Activated naive CD4-positive, alpha-beta T cell treated with anti-CD3 and anti-CD28 coated beads, Interleukin-2, amount 50 U/mL, for 72 hours (primary cell): ENCODE measurements around the gene TRMT10B. TPM values are rescaled to one million over a fixed set of nuclear protein-coding genes. Genes with fewer than 3 reads are reported as not detected.
"Not testable (repeated sequence)": the region's sequence is repeated elsewhere in the genome, so short reads cannot be mapped to it uniquely, and the experiment has no call there.

ENCODE experiments used
- ATAC-seq, 2 donors: fragments of 150-1000 bp; cut with Tn5 transposase; 2 replicates each; pipeline ENCODE4 v1.10.0; 2021; ENCODE audit warnings: mild to moderate bottlenecking in 2 of 2, moderate library complexity in 2 of 2
- DNase-seq, 2 donors: peaks; one replicate each; pipeline ENCODE4 v3.0.0; 2021 to 2022; ENCODE audit warnings: low spot score in 2 of 2
- H3K27ac Mint-ChIP-seq, 2 donors: one replicate each; pipeline ENCODE4 v1.8.0; 2022; ENCODE audit warnings: mild to moderate bottlenecking in 2 of 2, mixed read lengths in 2 of 2
- H3K36me3 Mint-ChIP-seq, 2 donors: one replicate each; pipeline ENCODE4 v1.8.0; 2022; ENCODE audit warnings: mixed read lengths in 2 of 2
- H3K9me3 Mint-ChIP-seq, 2 donors: one replicate each; pipeline ENCODE4 v1.8.0; 2022; ENCODE audit warnings: mixed read lengths in 2 of 2
- total RNA-seq, 2 donors: library from RNA; stranded (reverse); gene quantifications; one replicate each; pipeline ENCODE4 v1.2.3, GENCODE V29; 2022

The TRMT10B gene
- total RNA-seq, 2 donors from 2014 or later, result 7.8 to 14.3 TPM

- DNase-seq (no peak), ATAC-seq (no peak)
- H3K27ac Mint-ChIP-seq, result peak overlapping the region in 1 of 2 donors; percentile 16
- no peaks in the 10 kb centered on the region for H3K9me3 Mint-ChIP-seq
- H3K36me3 Mint-ChIP-seq, result peaks cover 34 to 38% of the 10 kb centered on the region in 2 donors
Measured at GRCh38 chr9:37778534-37778933, 24.9 kb downstream of the TRMT10B start.

- DNase-seq (no peak), ATAC-seq (peak in 1 of 2 donors; percentile 31)
- Mint-ChIP-seq H3K36me3 (peaks cover 37 to 43% of the 10 kb centered on the region in 2 donors), H3K27ac (peak overlapping the region; percentile 99 to 100), H3K9me3 (no peaks in the 10 kb centered on the region)
Measured at GRCh38 chr9:37784291-37784615, 30.6 kb downstream of the TRMT10B start.

- Mint-ChIP-seq H3K9me3 (no peaks in the 10 kb centered on the region), H3K27ac (peak within 1 kb of the TSS; percentile 99 to 100), H3K36me3 (peaks cover 37 to 43% of the 10 kb centered on the region in 2 donors)
- DNase-seq, result peak; percentile 82 to 90
- peak; percentile 94 to 97 for ATAC-seq
Measured at GRCh38 chr9:37784616-37785483, 31.2 kb downstream of the TRMT10B start, which contains the start of gene EXOSC3. Gene EXOSC3 (minus strand): TSS chr9:37785064. CDS start chr9:37785044, 20 bp downstream.

DNA sequence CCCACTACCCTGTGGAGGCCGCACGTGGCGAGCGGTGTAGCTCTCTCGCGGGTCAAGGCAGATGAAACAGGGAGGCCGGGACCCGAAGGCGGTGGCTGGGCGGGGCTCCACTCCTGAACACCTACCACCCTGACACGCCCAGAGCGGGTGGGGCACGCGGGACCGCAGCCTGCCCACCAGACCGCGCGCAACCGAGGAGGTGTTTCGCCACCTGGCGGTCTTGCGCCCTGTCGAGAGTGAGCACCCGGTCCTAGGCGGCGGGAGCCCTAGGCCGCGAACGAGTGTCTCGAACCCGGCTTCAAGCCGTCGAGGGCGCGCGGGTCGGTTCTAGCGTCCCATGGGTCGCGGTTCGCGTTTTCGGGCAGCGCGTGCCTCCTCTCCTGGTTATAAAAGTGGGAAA lies 33.5 kb downstream of the TRMT10B start:
- no peak for ATAC-seq
- H3K9me3 Mint-ChIP-seq, result no peaks in the 10 kb centered on the region

GRCh38 chr9:37788332-37788731 lies 34.7 kb downstream of the TRMT10B start:
- Mint-ChIP-seq H3K27ac (no peak overlapping the region), H3K36me3 (peaks cover 15 to 29% of the 10 kb centered on the region in 2 donors), H3K9me3 (no peaks in the 10 kb centered on the region)
- DNase-seq (no peak), ATAC-seq (no peak)

More for the DNA sequence above, 33.5 kb downstream of the TRMT10B start:
- Mint-ChIP-seq H3K27ac (no peak overlapping the region), H3K36me3 (peaks cover 28 to 39% of the 10 kb centered on the region in 2 donors)
- no peak for DNase-seq

GRCh38 chr9:37790096-37790495 lies 36.5 kb downstream of the TRMT10B start:
- DNase-seq, result no peak
- Mint-ChIP-seq H3K36me3 (peaks cover under 1 to 13% of the 10 kb centered on the region in 2 donors), H3K9me3 (no peaks in the 10 kb centered on the region), H3K27ac (no peak overlapping the region)
- no peak for ATAC-seq

GRCh38 chr9:37792122-37792521 lies 38.5 kb downstream of the TRMT10B start:
- Mint-ChIP-seq H3K27ac (no peak overlapping the region), H3K9me3 (no peaks in the 10 kb centered on the region), H3K36me3 (peaks cover 0 to 6% of the 10 kb centered on the region in 2 donors)
- no peak for DNase-seq
- ATAC-seq, result no peak

GRCh38 chr9:37796232-37796631 lies 42.6 kb downstream of the TRMT10B start:
- ATAC-seq (no peak), DNase-seq (no peak)
- Mint-ChIP-seq H3K27ac (no peak overlapping the region), H3K9me3 (no peaks in the 10 kb centered on the region), H3K36me3 (peaks cover 0 to under 1% of the 10 kb centered on the region in 2 donors)

GRCh38 chr9:37798677-37799076 lies 45.1 kb downstream of the TRMT10B start:
- no peaks in the 10 kb centered on the region for H3K9me3 Mint-ChIP-seq
- no peaks in the 10 kb centered on the region for H3K36me3 Mint-ChIP-seq
- DNase-seq (no peak), ATAC-seq (no peak)
- no peak overlapping the region for H3K27ac Mint-ChIP-seq

DNA sequence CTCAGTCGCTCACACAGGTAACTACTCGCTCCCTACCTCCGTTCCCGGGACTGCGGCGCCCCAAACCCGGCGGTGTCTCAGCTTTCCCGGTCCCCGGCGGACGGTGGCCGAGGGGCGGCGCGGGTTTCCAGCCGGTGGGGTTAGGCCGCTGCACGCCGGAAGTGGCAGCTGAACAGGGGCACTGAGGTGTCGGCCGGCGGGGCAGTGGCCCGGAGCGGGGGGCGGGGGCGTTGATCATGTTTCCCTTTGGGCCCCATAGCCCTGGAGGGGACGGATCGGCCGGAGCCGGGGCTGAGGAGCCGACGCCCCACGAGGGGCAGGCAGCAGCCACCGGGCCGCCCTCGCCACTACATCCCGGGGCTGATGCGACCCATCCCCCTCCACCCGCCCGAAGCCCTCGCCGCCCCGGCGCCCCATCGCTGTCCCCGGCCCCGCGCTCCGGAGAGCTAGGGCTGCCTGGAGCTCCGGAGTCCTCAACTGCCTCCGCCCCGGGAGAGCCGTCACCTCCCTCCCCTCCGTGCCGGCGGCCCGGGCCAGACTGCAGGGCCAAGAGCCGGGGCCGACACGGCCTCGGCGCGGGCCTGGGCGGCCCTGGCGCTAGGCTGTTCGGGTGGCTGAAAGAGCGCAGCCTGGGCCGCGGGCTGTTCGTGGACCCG lies 47.2 kb downstream of the TRMT10B start, which contains the start of gene DCAF10:
Gene DCAF10, plus strand, starts transcription at position 167 of the 656 bp plus-strand sequence. Its CDS starts 70 bp downstream, at position 237.
- DNase-seq, result peak; percentile 90 to 96
- Mint-ChIP-seq H3K27ac (peak within 1 kb of the TSS; percentile 86 to 87), H3K36me3 (no peaks in the 10 kb centered on the region), H3K9me3 (no peaks in the 10 kb centered on the region)
- ATAC-seq, result peak; percentile 83 to 87

GRCh38 chr9:37801287-37801850 lies 47.8 kb downstream of the TRMT10B start:
- Mint-ChIP-seq H3K36me3 (no peaks in the 10 kb centered on the region), H3K27ac (peak overlapping the region in 1 of 2 donors; percentile 86), H3K9me3 (no peaks in the 10 kb centered on the region)
- ATAC-seq (peak; percentile 54 to 67), DNase-seq (peak in 1 of 2 donors; percentile 61)

- ATAC-seq, result no peak
- Mint-ChIP-seq H3K27ac (peak overlapping the region in 1 of 2 donors; percentile 86), H3K36me3 (no peaks in the 10 kb centered on the region), H3K9me3 (no peaks in the 10 kb centered on the region)
- no peak for DNase-seq
Measured at GRCh38 chr9:37801959-37802711, 48.5 kb downstream of the TRMT10B start.

- H3K27ac Mint-ChIP-seq, result no peak overlapping the region
- ATAC-seq, result no peak
- H3K9me3 Mint-ChIP-seq, result no peaks in the 10 kb centered on the region
- no peak for DNase-seq
- H3K36me3 Mint-ChIP-seq, result no peaks in the 10 kb centered on the region
Measured at GRCh38 chr9:37806271-37806670, 52.7 kb downstream of the TRMT10B start.

- not testable (repeated sequence) for ATAC-seq, H3K9me3 Mint-ChIP-seq, H3K27ac Mint-ChIP-seq, H3K36me3 Mint-ChIP-seq, DNase-seq
Measured at GRCh38 chr9:37809676-37810075, 56.1 kb downstream of the TRMT10B start.

GRCh38 chr9:37811906-37812476 lies 58.4 kb downstream of the TRMT10B start:
- Mint-ChIP-seq H3K27ac (peak overlapping the region in 1 of 2 donors; percentile 11), H3K36me3 (peaks cover 0 to 6% of the 10 kb centered on the region in 2 donors), H3K9me3 (no peaks in the 10 kb centered on the region)
- no peak for DNase-seq
- no peak for ATAC-seq

- peaks cover 0 to 6% of the 10 kb centered on the region in 2 donors for H3K36me3 Mint-ChIP-seq
- DNase-seq (no peak), ATAC-seq (no peak)
- no peaks in the 10 kb centered on the region for H3K9me3 Mint-ChIP-seq
- no peak overlapping the region for H3K27ac Mint-ChIP-seq
Measured at GRCh38 chr9:37812773-37813379, 59.3 kb downstream of the TRMT10B start.
